H9 (cell line): Measurements from ENCODE around the gene TSPAN18. TPM values are rescaled to one million over a fixed set of nuclear protein-coding genes. Genes with fewer than 3 reads are reported as not detected.

Experiments used
- DNase-seq: peaks from one replicate; pipeline ENCODE4 v3.0.0-alpha.2; 2017
- H2AFZ ChIP-seq: one replicate; pipeline ENCODE4 v1.6.1; 2013; ENCODE audit warnings: mild to moderate bottlenecking, low read length, control low read depth, moderate library complexity
- H2AK5ac ChIP-seq: 2 replicates; pipeline ENCODE4 v1.6.1; 2013; ENCODE audit warnings: low read length, control low read depth, mixed read lengths; ENCODE audit not compliant: insufficient read length
- H2BK120ac ChIP-seq: one replicate; pipeline ENCODE4 v1.6.1; 2013; ENCODE audit warnings: low read depth, mild to moderate bottlenecking, low read length, control low read depth, inconsistent platforms; ENCODE audit not compliant: poor library complexity, severe bottlenecking
- H2BK12ac ChIP-seq: 2 replicates; pipeline ENCODE4 v1.6.1; 2013; ENCODE audit warnings: low read length, control low read depth, mixed read lengths, low read depth; ENCODE audit not compliant: insufficient read length
- H2BK15ac ChIP-seq: 2 replicates; pipeline ENCODE4 v1.6.1; 2013; ENCODE audit warnings: low read depth, low read length, control low read depth
- H2BK20ac ChIP-seq: one replicate; pipeline ENCODE4 v1.6.1; 2013; ENCODE audit warnings: low read depth, mild to moderate bottlenecking, low read length, control low read depth, inconsistent platforms; ENCODE audit not compliant: poor library complexity, severe bottlenecking
- H2BK5ac ChIP-seq: 2 replicates; pipeline ENCODE4 v1.6.1; 2013; ENCODE audit warnings: low read length, control low read depth, mixed read lengths; ENCODE audit not compliant: insufficient read length
- H3K14ac ChIP-seq: 2 replicates; pipeline ENCODE4 v1.6.1; 2013; ENCODE audit warnings: low read length, control low read depth; ENCODE audit not compliant: insufficient read depth
- H3K18ac ChIP-seq: 2 replicates; pipeline ENCODE4 v1.6.1; 2013; ENCODE audit warnings: low read depth, mild to moderate bottlenecking, mixed read lengths, low read length, control low read depth; ENCODE audit not compliant: insufficient read length
- H3K23ac ChIP-seq: 2 replicates; pipeline ENCODE4 v1.6.1; 2013; ENCODE audit warnings: low read length, control low read depth, mixed read lengths, low read depth; ENCODE audit not compliant: insufficient read length
- H3K23me2 ChIP-seq: 2 replicates; pipeline ENCODE4 v1.6.1; 2013; ENCODE audit warnings: low read depth, mild to moderate bottlenecking, mixed read lengths, low read length, control low read depth; ENCODE audit not compliant: insufficient read length, poor library complexity, severe bottlenecking
- H3K27ac ChIP-seq: 2 replicates; pipeline ENCODE4 v1.5.1; 2013; ENCODE audit warnings: low read length, control low read depth, mixed read lengths, low read depth; ENCODE audit not compliant: insufficient read length
- H3K27me3 ChIP-seq: 2 replicates; pipeline ENCODE4 v1.6.1; 2013; ENCODE audit warnings: low read length, control low read depth, inconsistent platforms; ENCODE audit not compliant: insufficient read depth
- H3K4ac ChIP-seq: 2 replicates; pipeline ENCODE4 v1.6.1; 2013; ENCODE audit warnings: low read depth, mild to moderate bottlenecking, control low read depth, inconsistent platforms, low read length, moderate library complexity
- H3K4me1 ChIP-seq: 2 replicates; pipeline ENCODE4 v1.6.1; 2013; ENCODE audit warnings: low read length, control low read depth, inconsistent platforms; ENCODE audit not compliant: insufficient read depth
- H3K4me2 ChIP-seq: 2 replicates; pipeline ENCODE4 v1.6.1; 2013; ENCODE audit warnings: low read length, control low read depth, mixed read lengths; ENCODE audit not compliant: insufficient read length, insufficient read depth
- H3K56ac ChIP-seq: 2 replicates; pipeline ENCODE4 v1.6.1; 2013; ENCODE audit warnings: low read depth, mild to moderate bottlenecking, mixed read lengths, low read length, control low read depth; ENCODE audit not compliant: insufficient read length
- H3K79me1 ChIP-seq: 2 replicates; pipeline ENCODE4 v1.6.1; 2013; ENCODE audit warnings: low read depth, mild to moderate bottlenecking, moderate library complexity, low read length, control low read depth, inconsistent platforms; ENCODE audit not compliant: insufficient read depth, poor library complexity, severe bottlenecking
- H3K79me2 ChIP-seq: 2 replicates; pipeline ENCODE4 v1.6.1; 2013; ENCODE audit warnings: low read length, control low read depth, inconsistent platforms; ENCODE audit not compliant: insufficient read depth
- H3K9ac ChIP-seq: 2 replicates; pipeline ENCODE4 v1.6.1; 2013; ENCODE audit warnings: low read length, control low read depth, mixed read lengths; ENCODE audit not compliant: insufficient read length; ENCODE audit errors: extremely low read depth
- H3K9me3 ChIP-seq: one replicate; pipeline ENCODE4 v1.6.1; 2013; ENCODE audit warnings: low read depth, low read length, inconsistent platforms; ENCODE audit not compliant: control insufficient read depth
- H3T11ph ChIP-seq: one replicate; pipeline ENCODE4 v1.6.1; 2013; ENCODE audit warnings: mild to moderate bottlenecking, low read length, control low read depth, inconsistent platforms
- H4K20me1 ChIP-seq: one replicate; pipeline ENCODE4 v1.6.1; 2013; ENCODE audit not compliant: control insufficient read depth, insufficient read length, insufficient read depth
- H4K5ac ChIP-seq: 2 replicates; pipeline ENCODE4 v1.6.1; 2013; ENCODE audit warnings: low read depth, mild to moderate bottlenecking, mixed read lengths, low read length, control low read depth; ENCODE audit not compliant: insufficient read length
- H4K8ac ChIP-seq: replicated peaks from 2 replicates; pipeline ENCODE4 v1.6.1; 2013; ENCODE audit warnings: low read length, control low read depth, mixed read lengths, low read depth; ENCODE audit not compliant: insufficient read length
- H4K91ac ChIP-seq: 2 replicates; pipeline ENCODE4 v1.6.1; 2013; ENCODE audit warnings: low read depth, mild to moderate bottlenecking, moderate library complexity, mixed read lengths, low read length, control low read depth; ENCODE audit not compliant: insufficient read length
- H3K27ac Mint-ChIP-seq, 3 experiments: 2 replicates in 2 of 3; 3 replicates in 1 of 3; pipeline ENCODE4 v1.8.0; 2020 to 2021; ENCODE audit warnings: mixed read lengths in 3 of 3, mild to moderate bottlenecking in 1 of 3, moderate library complexity in 1 of 3
- H3K27me3 Mint-ChIP-seq: 2 replicates; pipeline ENCODE4 v1.8.0; 2021; ENCODE audit warnings: low read depth, mild to moderate bottlenecking, moderate library complexity, mixed read lengths
- H3K36me3 Mint-ChIP-seq, 3 experiments: 2 replicates in 2 of 3; 3 replicates in 1 of 3; pipeline ENCODE4 v1.8.0; 2020 to 2021; ENCODE audit warnings: low read depth in 3 of 3, mixed read lengths in 3 of 3; ENCODE audit not compliant: insufficient read depth in 1 of 3
- H3K4me1 Mint-ChIP-seq, 2 experiments: 2 replicates each; pipeline ENCODE4 v1.8.0; 2020; ENCODE audit warnings: mixed read lengths in 2 of 2
- H3K4me3 Mint-ChIP-seq, 2 experiments: 2 replicates in 1 of 2; 3 replicates in 1 of 2; pipeline ENCODE4 v1.8.0; 2020 to 2021; ENCODE audit warnings: mild to moderate bottlenecking in 2 of 2, mixed read lengths in 2 of 2, moderate library complexity in 1 of 2
- H3K9me3 Mint-ChIP-seq, 2 experiments: 2 replicates in 1 of 2; 3 replicates in 1 of 2; pipeline ENCODE4 v1.8.0; 2020; ENCODE audit warnings: mild to moderate bottlenecking in 2 of 2, mixed read lengths in 2 of 2, moderate library complexity in 1 of 2
- WGBS: extraction: QIAGEN DNeasy Blood & Tissue Kit; methylation state at CpG from one replicate; pipeline ENCODE4 v1.1.7; 2013; ENCODE audit warnings: missing lambda C conversion rate, low lambda C conversion rate, mixed read lengths; ENCODE audit not compliant: insufficient read length; ENCODE audit errors: extremely low coverage; 5-methylcytosine and 5-hydroxymethylcytosine counted together
- total RNA-seq: library from RNA; stranded (reverse); gene quantifications from 2 replicates; pipeline ENCODE4 v1.2.1, GENCODE V29; 2021
- TF ChIP-seq, protein P1 (sequence below): fragments of 200-600 bp; sonication (generic); conservative IDR thresholded peaks from 3 replicates; pipeline ENCODE4 v1.8.0; 2021; ENCODE audit warnings: antibody characterized with exemption, mild to moderate bottlenecking

Gene TSPAN18
- total RNA-seq, 1 experiment from 2014 or later, result 25.3 TPM

DNA sequence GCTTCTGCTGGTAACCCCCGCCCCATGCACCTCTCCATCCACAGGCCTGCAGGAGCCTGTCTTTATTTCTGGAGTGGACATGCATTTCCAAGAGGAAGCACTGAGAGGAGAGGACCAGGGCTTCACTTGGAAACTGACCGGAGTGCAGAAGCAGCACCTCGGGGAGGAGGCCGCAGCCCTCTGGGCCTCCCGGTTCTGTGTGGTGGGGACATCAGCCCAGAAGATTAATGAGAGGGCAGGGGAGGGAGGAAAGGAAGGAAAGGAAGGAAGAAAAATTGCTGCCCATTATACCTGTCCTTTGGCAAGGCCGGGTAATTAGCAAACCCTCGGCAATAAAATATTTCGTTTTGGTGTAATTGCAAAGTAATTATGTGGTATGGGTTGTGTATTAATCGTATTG lies 126.9 kb downstream of the TSPAN18 start:
- Histone ChIP-seq H3K23me2 (no peaks in the 10 kb centered on the region), H3K9me3 (no peaks in the 10 kb centered on the region), H4K20me1 (no peaks in the 10 kb centered on the region), H3K9ac (no peak overlapping the region), H4K8ac (no peak overlapping the region), H3K14ac (no peak overlapping the region), H4K5ac (no peak overlapping the region), H2AK5ac (no peak overlapping the region), H2BK20ac (no peak overlapping the region), H2BK5ac (no peak overlapping the region), H2AFZ (no peak overlapping the region), H3T11ph (no peak overlapping the region), H3K79me2 (no peaks in the 10 kb centered on the region), H3K27me3 (no peaks in the 10 kb centered on the region), H3K18ac (no peak overlapping the region), H3K4me1 (peaks cover 4% of the 10 kb centered on the region; the same call in 1 of the 2 replicates), H3K79me1 (no peaks in the 10 kb centered on the region), H2BK15ac (no peak overlapping the region), H2BK120ac (no peak overlapping the region), H4K91ac (no peak overlapping the region), H3K27ac (no peak overlapping the region), H3K56ac (no peak overlapping the region), H2BK12ac (no peak overlapping the region), H3K4me2 (no peak overlapping the region), H3K23ac (no peak overlapping the region), H3K4ac (no peak overlapping the region)
- Mint-ChIP-seq H3K36me3 (no peaks in the 10 kb centered on the region), H3K27me3 (peaks cover 7% of the 10 kb centered on the region), H3K27ac (no peak overlapping the region), H3K4me3 (no peak overlapping the region), H3K9me3 (no peaks in the 10 kb centered on the region), H3K4me1 (peaks cover 37 to 57% of the 10 kb centered on the region in 2 experiments)
- WGBS, result 100% methylated on average over 2 of the region's 9 CpGs
- DNase-seq, result no peak
- TF ChIP-seq, protein P1, sequence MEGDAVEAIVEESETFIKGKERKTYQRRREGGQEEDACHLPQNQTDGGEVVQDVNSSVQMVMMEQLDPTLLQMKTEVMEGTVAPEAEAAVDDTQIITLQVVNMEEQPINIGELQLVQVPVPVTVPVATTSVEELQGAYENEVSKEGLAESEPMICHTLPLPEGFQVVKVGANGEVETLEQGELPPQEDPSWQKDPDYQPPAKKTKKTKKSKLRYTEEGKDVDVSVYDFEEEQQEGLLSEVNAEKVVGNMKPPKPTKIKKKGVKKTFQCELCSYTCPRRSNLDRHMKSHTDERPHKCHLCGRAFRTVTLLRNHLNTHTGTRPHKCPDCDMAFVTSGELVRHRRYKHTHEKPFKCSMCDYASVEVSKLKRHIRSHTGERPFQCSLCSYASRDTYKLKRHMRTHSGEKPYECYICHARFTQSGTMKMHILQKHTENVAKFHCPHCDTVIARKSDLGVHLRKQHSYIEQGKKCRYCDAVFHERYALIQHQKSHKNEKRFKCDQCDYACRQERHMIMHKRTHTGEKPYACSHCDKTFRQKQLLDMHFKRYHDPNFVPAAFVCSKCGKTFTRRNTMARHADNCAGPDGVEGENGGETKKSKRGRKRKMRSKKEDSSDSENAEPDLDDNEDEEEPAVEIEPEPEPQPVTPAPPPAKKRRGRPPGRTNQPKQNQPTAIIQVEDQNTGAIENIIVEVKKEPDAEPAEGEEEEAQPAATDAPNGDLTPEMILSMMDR, result no peak
